T-helper 1 cell treated with Interleukin-12 subunit alpha and Interleukin-12 subunit beta and Interleukin-4 antibody, amounts not matched to agents 30 μg/mL and 1 μg/mL, for 36 hours (primary cell): ENCODE measurements around the gene LAMA5.

Experiments
- H3K27ac Mint-ChIP-seq: one replicate; pipeline ENCODE4 v1.8.0; 2021; ENCODE audit warnings: mild to moderate bottlenecking, mixed read lengths
- H3K27me3 Mint-ChIP-seq: one replicate; pipeline ENCODE4 v1.8.0; 2021; ENCODE audit warnings: low read depth, mixed read lengths
- H3K36me3 Mint-ChIP-seq: one replicate; pipeline ENCODE4 v1.8.0; 2021; ENCODE audit warnings: low read depth, mixed read lengths
- H3K4me1 Mint-ChIP-seq: one replicate; pipeline ENCODE4 v1.8.0; 2021; ENCODE audit warnings: low read depth, mixed read lengths
- H3K4me3 Mint-ChIP-seq: one replicate; pipeline ENCODE4 v1.8.0; 2021; ENCODE audit warnings: mild to moderate bottlenecking, moderate library complexity, mixed read lengths
- H3K9me3 Mint-ChIP-seq: one replicate; pipeline ENCODE4 v1.8.0; 2021; ENCODE audit warnings: mixed read lengths

Gene LAMA5

DNA sequence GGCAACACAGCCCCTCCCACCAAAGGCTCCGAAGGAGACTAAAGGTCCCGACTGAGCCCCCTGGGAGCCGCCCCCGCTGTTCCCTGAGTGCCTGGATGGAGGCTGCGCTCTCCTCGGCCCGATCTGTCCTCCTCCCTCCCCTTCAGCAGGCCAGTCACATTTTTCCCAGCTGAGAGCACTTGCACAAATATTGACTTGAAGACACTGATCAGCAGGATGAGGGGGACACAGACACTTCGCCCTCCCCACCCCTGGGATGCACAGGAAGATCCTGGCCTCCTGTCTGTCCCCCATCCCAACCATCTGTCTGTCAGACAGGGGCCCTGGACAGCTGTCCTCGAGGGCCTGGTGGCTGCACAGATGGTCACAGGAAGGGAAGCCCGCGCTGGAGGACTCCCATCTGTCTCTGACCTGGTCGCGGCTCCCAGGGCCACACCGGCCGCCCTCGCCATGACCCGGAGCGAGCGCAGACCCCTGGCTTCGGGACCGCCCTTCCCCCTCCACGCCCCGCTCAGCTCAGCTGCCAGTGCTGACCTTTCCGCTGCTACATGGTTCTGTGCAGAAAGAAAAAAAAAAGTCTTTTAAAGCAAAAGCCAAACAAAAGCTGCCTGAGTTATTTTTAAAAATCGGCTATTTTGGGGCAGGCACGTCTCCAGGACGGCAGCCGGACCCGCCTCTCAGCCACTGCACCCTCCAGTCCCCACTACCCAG lies 11.1 kb downstream of the LAMA5 start:
- no peaks in the 10 kb centered on the region for H3K36me3 Mint-ChIP-seq
- no peak overlapping the region for H3K4me3 Mint-ChIP-seq
- no peaks in the 10 kb centered on the region for H3K27me3 Mint-ChIP-seq
- H3K9me3 Mint-ChIP-seq = no peaks in the 10 kb centered on the region
- no peak overlapping the region for H3K27ac Mint-ChIP-seq
- H3K4me1 Mint-ChIP-seq = no peaks in the 10 kb centered on the region

DNA sequence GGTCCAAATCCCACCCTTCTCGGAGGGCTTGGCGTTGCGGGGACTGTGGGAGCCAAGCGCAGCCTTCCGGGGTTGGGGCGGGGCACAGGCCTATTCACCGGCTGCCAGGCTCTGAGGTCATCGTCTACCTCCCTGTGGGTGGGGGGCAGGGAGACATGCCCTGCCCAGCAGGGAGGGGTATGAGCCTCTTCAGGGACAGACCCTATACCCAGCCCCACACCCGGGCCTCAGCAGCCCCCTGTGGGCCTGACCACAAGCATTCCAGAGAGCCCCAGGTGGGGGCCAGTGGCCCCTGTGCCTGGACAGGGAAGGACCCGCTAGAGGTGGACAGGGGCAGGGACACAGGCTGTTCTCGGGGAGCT lies 11.6 kb downstream of the LAMA5 start:
- no peaks in the 10 kb centered on the region for H3K27me3 Mint-ChIP-seq
- H3K27ac Mint-ChIP-seq = no peak overlapping the region
- no peaks in the 10 kb centered on the region for H3K4me1 Mint-ChIP-seq
- H3K9me3 Mint-ChIP-seq = no peaks in the 10 kb centered on the region
- no peaks in the 10 kb centered on the region for H3K36me3 Mint-ChIP-seq
- H3K4me3 Mint-ChIP-seq = no peak overlapping the region

DNA sequence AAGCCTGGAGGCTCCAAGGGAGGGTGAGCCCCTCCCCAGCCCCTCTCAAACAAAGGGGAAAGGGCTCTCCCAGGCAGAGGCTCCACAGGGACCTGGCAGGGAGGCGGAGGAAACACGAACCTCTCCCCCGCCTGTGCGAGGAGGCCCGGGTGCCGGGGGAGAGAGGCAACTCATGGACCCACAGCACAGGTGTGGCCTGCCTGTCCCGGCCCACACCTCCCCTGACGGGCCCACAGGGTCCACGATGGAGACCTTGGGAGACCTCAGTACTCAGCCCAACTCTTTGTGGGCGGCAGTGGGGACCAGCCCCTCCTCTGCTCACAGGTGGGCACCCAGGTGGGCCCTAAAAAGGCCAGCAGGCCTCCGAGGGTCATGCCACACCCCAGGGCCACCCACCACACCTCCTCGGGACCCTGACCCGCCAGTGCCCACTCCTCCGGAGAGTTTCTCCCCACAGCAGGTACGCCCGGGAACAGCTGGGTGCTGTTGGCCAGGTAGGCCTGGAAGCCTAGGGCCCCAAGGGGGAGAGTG lies 12.2 kb downstream of the LAMA5 start:
- H3K27me3 Mint-ChIP-seq = no peaks in the 10 kb centered on the region
- no peaks in the 10 kb centered on the region for H3K4me1 Mint-ChIP-seq
- H3K9me3 Mint-ChIP-seq = no peaks in the 10 kb centered on the region
- no peak overlapping the region for H3K27ac Mint-ChIP-seq
- no peak overlapping the region for H3K4me3 Mint-ChIP-seq
- H3K36me3 Mint-ChIP-seq = no peaks in the 10 kb centered on the region

DNA sequence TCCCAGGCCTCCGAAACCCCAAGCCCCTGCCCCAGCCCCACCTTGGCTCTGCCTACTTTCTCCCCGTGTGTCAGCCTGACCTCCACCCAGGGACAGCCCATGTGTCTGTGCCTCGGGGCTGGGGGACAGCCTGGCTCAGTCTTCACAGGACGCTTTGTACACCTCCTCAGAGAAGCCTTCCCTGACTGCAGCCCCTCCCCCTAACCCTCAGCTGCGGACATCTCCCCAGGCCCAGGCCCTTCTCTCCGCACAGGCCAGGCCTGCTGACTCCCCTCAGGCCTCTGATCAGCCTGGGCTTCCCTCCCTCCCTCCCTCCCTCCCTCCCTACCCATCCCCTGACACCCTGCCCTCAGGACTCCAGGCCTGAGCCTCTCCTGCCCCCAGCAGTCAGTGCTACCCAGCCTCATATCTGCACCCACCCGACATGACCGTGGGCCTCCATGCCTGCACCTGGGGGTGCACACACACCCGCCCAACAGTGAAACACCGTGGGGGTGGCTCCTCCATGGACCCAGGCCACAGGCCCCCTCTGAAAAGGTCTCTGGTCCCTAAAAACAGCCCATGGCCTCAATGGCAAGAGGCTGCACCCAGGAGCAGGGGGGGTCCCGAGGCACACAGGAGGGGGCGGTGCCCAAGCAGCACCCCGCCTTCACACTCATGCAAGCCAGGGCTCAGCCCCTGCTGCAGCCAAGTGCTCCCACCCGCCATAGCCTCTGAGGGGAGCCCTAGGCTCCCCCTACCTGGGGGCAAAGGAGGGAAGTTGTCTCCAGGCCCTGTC lies 12.9 kb downstream of the LAMA5 start:
- no peak overlapping the region for H3K27ac Mint-ChIP-seq
- no peaks in the 10 kb centered on the region for H3K27me3 Mint-ChIP-seq
- H3K36me3 Mint-ChIP-seq = peaks cover 2% of the 10 kb centered on the region
- H3K9me3 Mint-ChIP-seq = peaks cover 2% of the 10 kb centered on the region
- no peaks in the 10 kb centered on the region for H3K4me1 Mint-ChIP-seq
- H3K4me3 Mint-ChIP-seq = no peak overlapping the region

DNA sequence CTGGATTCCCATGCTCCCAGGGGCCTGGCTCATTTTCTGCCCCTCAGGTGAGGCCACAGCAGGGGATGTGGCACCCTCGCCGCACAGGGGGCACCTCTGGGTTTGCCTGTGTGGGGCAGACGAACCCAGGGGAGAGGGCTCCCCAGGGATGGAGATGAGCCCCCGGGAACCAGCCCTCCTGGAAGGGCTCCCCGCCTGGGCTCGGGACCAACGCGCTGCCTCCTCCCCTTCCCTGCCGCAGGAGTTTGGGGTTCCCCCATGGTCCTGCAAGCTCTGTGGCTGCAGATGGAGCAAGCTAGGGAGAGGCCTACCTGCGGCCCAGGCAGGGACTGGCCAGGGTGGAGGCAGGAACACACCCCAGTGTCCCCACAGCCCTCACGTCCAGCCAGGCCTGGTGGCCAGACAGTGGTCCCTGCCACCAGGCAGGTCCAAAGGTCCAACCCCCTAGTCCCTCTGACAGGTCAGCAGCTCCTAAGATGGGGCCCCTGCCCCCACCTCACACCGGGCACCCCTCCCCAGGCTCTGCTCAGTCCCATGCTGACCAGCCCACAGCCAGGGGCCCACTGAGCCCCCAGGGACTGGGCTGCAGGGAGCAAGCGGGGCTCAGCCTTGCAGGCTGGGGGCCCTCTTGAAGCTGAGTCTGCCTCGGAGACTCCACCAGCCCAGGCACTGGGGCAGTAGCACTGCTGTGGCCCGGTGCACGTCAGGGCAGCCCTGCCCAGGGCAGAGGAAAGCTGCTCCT lies 13.7 kb downstream of the LAMA5 start:
- H3K4me3 Mint-ChIP-seq = no peak overlapping the region
- peaks cover 2% of the 10 kb centered on the region for H3K4me1 Mint-ChIP-seq
- no peak overlapping the region for H3K27ac Mint-ChIP-seq
- H3K9me3 Mint-ChIP-seq = peaks cover 8% of the 10 kb centered on the region
- H3K36me3 Mint-ChIP-seq = peaks cover 4% of the 10 kb centered on the region
- no peaks in the 10 kb centered on the region for H3K27me3 Mint-ChIP-seq

DNA sequence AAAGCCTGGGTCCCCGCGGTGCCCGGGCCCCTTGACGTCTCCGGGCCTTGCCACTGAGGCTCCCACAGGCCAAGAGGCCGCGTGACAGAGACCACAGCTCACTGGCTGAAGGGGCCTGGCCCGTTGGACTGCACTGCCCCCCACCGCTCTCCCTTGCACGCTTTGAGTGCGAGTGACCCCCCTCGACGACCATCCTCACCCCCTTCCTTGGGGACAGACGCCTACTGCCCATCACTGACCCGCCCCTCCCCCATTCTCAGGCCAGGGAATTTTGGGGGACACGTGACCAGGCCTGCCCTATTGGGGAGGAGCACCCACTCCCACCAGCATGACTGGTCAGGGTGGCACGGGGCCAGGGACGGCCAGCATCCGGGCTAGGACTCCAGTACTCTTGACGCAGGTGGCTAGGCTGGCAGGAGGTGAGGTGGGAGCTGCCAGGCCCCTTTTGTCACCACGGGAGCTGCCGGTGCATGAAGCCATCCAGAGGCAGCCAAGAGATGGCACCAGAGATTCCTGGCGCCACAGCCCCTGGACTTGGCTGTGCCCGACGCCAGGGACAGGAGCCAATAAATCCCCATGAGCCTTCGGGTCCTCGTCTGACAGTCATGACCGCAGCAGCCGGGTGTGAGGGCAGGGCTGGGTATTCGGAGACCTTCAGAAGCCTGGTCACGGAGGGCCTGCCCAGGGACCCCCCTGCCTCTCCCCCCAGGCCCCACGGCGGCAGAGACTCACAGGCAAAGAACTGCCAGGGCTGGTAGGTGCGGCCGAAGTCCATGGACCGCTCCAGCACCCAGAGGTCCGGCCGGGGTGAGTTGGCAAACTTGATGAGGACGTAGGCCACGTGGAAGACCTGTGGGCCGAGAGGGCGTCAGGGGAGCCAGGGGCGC lies 14.5 kb downstream of the LAMA5 start:
- Mint-ChIP-seq H3K4me3 (no peak overlapping the region), H3K36me3 (peaks cover 4% of the 10 kb centered on the region), H3K9me3 (peaks cover 9% of the 10 kb centered on the region), H3K4me1 (peaks cover 2% of the 10 kb centered on the region), H3K27ac (no peak overlapping the region), H3K27me3 (no peaks in the 10 kb centered on the region)

DNA sequence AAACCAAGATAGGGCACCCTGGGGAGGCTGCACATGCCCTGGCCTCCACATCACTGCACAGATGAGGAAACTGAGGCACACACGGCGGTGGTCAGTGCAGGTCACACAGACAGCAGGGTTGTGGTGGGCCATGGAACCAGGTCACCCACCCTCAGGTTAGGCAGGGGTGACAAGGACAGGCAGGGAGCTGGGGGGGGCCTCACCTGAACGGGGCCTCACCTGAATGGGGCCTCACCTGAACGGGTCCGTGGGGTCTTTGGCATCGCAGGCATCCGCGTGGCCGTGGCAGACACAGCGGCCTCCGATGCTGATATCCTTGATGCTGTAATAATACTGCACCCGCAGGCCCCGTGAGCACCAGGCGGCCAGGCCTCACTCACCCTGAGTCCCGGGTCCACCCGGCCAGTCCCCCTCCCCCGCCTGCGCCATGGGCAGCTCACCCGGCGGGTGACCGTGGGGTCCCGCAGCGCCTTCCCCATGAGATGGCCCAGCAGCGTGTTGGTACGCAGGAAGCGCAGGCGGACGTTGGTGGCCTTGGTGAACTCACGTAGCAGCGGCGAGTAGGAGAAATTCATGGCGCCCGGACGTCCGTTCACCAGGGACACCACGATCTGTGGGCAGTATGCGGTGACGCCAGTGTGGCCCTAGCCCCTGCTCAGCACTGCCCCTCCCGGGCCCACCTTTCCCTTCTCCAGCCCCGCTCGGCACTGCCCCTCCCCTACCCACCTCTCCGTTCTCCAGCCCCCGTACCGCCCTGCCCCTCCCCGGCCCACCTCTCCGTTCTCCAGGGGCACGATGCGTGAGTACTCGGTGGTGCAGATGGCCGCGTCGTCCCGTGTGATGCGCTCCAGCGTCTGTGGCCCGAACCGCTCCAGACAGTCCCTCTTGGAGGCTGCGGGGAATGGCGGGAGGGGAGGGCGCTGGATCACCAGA lies 15.4 kb downstream of the LAMA5 start:
- H3K36me3 Mint-ChIP-seq = peaks cover 4% of the 10 kb centered on the region
- peaks cover 2% of the 10 kb centered on the region for H3K4me1 Mint-ChIP-seq
- H3K27me3 Mint-ChIP-seq = no peaks in the 10 kb centered on the region
- H3K9me3 Mint-ChIP-seq = peaks cover 9% of the 10 kb centered on the region
- no peak overlapping the region for H3K27ac Mint-ChIP-seq
- H3K4me3 Mint-ChIP-seq = no peak overlapping the region

DNA sequence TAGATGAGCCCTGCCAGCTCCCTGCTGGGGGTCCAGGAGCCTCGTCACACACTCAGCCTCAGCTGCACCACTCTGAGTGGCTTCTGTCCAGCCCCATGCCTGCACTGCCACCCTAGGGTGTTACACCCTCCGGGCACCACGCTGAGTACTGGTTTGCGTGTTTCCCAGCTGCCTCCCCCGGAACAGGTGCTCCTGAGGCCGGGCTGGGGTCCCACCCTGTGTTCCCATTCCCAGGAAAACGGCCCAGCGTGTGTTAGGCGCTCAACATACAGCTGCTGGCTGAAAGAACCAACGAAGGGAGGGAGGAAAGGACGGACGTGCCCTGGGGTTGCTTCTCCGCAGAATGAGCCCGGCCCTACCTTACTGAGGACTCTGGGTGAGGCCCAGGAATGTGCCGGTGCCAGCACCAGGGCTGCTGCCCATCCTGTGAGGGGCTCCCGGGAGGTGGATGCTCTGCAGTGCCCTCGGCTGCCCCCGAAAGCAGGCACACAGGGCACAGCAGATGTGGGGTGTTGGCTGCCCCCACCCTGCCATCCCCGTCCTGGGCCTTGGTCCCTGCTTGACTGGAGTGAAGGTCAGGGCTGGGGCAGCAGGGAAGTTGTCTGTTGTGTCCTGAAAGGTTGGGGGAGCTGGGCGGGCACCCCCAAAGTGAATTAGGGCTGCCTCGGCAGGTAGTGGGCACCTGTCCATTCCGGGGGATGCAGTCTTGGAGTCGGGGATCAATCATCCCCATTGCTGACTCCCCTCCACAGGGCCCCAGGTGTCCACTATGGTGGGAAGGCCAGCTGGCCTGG lies 16.3 kb downstream of the LAMA5 start:
- Mint-ChIP-seq H3K4me1 (peaks cover 2% of the 10 kb centered on the region), H3K4me3 (no peak overlapping the region), H3K9me3 (peaks cover 9% of the 10 kb centered on the region)

DNA sequence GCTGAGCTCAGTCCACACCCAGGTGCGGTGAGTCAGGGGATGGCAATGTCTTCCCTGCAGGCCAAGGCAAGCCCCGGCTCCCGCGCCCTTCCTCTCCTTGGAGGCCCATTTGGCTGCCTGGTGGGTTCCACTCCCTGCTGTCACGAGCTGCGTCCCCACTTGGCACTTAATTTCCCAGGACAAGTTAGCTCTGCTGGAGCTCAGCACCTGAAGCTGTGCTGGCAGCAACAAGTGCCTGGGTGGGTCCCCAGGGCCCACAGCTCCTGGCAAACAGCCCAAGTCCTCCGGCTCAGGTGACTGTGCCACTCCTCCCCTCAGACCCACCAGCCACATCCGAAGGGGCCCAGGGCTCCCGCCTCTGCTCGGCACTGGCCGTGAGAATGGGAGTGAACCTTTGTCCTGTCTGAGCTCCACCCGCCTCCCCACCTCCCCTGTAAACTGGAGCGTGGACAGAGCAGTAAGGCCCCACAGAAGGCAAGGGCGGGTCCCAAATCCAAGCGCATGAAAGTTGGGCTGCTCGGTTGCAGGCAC lies 16.9 kb downstream of the LAMA5 start:
- H3K27ac Mint-ChIP-seq = no peak overlapping the region
- peaks cover 9% of the 10 kb centered on the region for H3K9me3 Mint-ChIP-seq
- H3K27me3 Mint-ChIP-seq = no peaks in the 10 kb centered on the region
- H3K4me3 Mint-ChIP-seq = no peak overlapping the region
- H3K36me3 Mint-ChIP-seq = peaks cover 4% of the 10 kb centered on the region
- peaks cover 2% of the 10 kb centered on the region for H3K4me1 Mint-ChIP-seq

More for the DNA sequence above, 16.3 kb downstream of the LAMA5 start:
- no peak overlapping the region for H3K27ac Mint-ChIP-seq
- H3K36me3 Mint-ChIP-seq = peaks cover 4% of the 10 kb centered on the region
- H3K27me3 Mint-ChIP-seq = no peaks in the 10 kb centered on the region

DNA sequence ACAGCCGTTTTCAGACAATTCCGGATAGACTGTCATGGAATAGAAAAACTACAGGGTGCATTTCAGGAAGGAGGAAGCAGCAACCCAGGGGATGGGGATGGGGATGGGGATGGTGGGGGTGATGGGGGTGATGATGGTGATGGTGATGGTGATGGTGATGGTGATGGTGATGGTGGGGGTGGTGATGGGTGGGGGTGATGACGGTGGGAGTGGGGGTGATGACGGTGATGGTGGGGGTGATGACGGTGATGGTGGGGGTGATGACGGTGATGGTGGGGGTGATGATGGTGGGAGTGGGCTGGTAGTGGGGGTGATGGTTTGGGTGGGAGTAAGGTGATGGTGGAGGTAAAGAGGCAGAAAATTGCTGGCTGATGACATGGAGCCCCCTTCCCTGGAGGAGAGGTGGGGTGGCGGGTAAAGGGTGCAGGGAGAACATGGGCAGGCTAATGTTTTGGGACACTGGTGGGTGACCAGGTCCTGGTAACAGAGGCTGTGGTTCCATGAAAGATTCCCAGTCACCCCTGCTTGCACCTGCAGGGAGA lies 17.5 kb downstream of the LAMA5 start:
- peaks cover 4% of the 10 kb centered on the region for H3K36me3 Mint-ChIP-seq
- H3K27ac Mint-ChIP-seq = no peak overlapping the region
- H3K4me3 Mint-ChIP-seq = no peak overlapping the region
- H3K9me3 Mint-ChIP-seq = peaks cover 9% of the 10 kb centered on the region
- H3K4me1 Mint-ChIP-seq = peaks cover 2% of the 10 kb centered on the region
- H3K27me3 Mint-ChIP-seq = no peaks in the 10 kb centered on the region

DNA sequence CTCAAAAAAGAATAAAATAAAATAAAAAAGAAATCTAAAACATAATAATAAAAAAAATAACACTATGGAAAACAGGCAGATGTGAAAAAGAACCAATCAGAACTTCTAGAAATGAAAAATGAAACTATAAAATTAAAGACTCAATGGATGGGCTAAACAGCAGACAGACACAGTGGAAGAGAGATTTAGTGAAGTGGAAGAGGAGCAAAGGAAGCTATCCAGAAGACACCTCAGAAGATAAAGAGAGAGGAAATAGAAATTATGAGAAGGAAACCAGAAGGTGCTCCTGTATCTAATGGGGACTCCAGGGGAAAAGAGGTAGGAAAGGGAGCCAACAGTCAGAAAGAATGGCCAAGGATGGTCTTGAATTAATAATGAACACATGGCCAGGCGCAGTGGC lies 18.5 kb downstream of the LAMA5 start:
- Mint-ChIP-seq H3K36me3 (peaks cover 4% of the 10 kb centered on the region), H3K4me1 (peaks cover 2% of the 10 kb centered on the region), H3K9me3 (peaks cover 9% of the 10 kb centered on the region), H3K27me3 (no peaks in the 10 kb centered on the region), H3K4me3 (no peak overlapping the region), H3K27ac (no peak overlapping the region)

DNA sequence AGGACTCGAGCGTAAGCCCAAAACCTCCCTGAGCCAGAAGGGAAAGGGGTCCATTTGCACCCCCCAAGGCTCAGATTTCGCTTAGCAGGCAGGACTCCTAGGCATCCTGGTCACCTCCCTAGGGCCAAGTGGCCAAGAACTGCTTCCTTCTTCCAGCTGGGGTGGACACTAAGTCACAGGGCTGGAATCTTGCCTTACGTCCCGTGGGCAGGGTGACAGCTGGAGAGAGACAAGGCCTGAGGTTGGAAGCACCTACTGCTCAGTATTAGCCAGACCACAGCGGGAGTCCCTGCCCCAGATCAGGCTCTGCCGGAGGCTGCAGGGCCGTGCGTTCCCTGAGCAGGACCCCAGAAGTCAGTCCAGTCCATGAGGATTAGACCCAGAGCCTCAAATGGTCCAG lies 19.7 kb downstream of the LAMA5 start:
- H3K27me3 Mint-ChIP-seq = peaks cover 4% of the 10 kb centered on the region
- no peak overlapping the region for H3K4me3 Mint-ChIP-seq
- no peak overlapping the region for H3K27ac Mint-ChIP-seq
- peaks cover 9% of the 10 kb centered on the region for H3K9me3 Mint-ChIP-seq
- peaks cover 2% of the 10 kb centered on the region for H3K4me1 Mint-ChIP-seq
- peaks cover 4% of the 10 kb centered on the region for H3K36me3 Mint-ChIP-seq
